SU-DHL-6 (cell line): Measurements from ENCODE around the gene TOP1.

ENCODE experiments used
- EZH2phosphoT487 ChIP-seq: fragments of 200-600 bp; sonication (generic), shearing (Covaris generic); conservative IDR thresholded peaks from 2 replicates; pipeline ENCODE4 v1.6.1; 2018; ENCODE audit warnings: mild to moderate bottlenecking, antibody characterized with exemption, low read length, moderate library complexity, mixed read lengths
- TF ChIP-seq, protein P1 (sequence below): fragments of 200-600 bp; sonication (generic); IDR thresholded peaks from one replicate; pipeline ENCODE4 v1.5.1; 2017; ENCODE audit warnings: antibody characterized with exemption, mild to moderate bottlenecking, low read length, moderate library complexity; ENCODE audit not compliant: insufficient read depth, poor library complexity, severe bottlenecking

DNA sequence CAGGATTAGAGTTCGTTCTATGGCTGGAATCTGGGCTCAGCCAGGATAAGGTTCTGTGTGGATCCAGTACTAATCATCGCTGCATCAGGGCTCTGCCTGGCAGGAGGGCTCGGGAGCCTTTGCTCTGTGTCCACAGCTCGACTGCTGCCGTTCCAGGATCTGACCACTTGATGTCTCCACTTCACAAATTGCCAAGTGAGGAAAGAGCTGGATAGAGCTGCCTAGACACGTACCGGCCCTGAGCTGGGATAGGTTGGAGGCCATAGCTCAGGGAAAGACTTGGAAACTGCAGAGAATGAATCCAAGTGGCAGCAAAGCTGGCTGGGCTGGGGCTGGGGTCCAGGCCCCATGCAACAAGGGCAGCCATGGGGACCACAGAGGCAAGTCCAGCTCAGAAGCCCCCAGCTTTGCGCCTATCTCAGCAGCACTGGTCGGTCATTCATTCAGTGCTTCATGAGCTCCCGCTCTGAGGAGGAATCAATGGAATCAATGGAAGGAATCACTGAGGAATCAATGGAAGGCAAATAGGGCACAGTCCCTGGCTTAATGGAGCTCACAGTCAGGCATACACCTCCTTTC is 38.0 kb upstream of the TOP1 start:
- TF ChIP-seq, protein P1, sequence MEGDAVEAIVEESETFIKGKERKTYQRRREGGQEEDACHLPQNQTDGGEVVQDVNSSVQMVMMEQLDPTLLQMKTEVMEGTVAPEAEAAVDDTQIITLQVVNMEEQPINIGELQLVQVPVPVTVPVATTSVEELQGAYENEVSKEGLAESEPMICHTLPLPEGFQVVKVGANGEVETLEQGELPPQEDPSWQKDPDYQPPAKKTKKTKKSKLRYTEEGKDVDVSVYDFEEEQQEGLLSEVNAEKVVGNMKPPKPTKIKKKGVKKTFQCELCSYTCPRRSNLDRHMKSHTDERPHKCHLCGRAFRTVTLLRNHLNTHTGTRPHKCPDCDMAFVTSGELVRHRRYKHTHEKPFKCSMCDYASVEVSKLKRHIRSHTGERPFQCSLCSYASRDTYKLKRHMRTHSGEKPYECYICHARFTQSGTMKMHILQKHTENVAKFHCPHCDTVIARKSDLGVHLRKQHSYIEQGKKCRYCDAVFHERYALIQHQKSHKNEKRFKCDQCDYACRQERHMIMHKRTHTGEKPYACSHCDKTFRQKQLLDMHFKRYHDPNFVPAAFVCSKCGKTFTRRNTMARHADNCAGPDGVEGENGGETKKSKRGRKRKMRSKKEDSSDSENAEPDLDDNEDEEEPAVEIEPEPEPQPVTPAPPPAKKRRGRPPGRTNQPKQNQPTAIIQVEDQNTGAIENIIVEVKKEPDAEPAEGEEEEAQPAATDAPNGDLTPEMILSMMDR = peak; percentile 80
- no peak for TF ChIP-seq EZH2phosphoT487
